Neutrophil (primary cell): ENCODE results near the gene ASTN2.

Experiments
- H3K27ac ChIP-seq: fragments of 200-600 bp; sonication (generic); 2 replicates; pipeline ENCODE4 v1.5.1; 2016; ENCODE audit warnings: mild to moderate bottlenecking, moderate library complexity
- H3K27me3 ChIP-seq: fragments of 200-600 bp; sonication (generic); 2 replicates; pipeline ENCODE4 v1.6.0; 2016; ENCODE audit warnings: mild to moderate bottlenecking
- H3K36me3 ChIP-seq: fragments of 200-600 bp; sonication (generic); 2 replicates; pipeline ENCODE4 v1.5.1; 2017
- H3K4me1 ChIP-seq, 2 experiments: fragments of 200-600 bp in 1 of 2; sonication (generic) in 1 of 2; 1 replicate in 1 of 2; 2 replicates in 1 of 2; pipeline versions ENCODE4 v1.5.1 to v1.6.1; 2013 to 2016; ENCODE audit warnings: low read depth in 1 of 2, low read length in 1 of 2, mild to moderate bottlenecking in 1 of 2, moderate library complexity in 1 of 2; ENCODE audit not compliant: control insufficient read depth in 1 of 2, insufficient read depth in 1 of 2
- H3K4me3 ChIP-seq, 2 experiments: fragments of 200-600 bp in 1 of 2; sonication (generic) in 1 of 2; 1 replicate in 1 of 2; 2 replicates in 1 of 2; pipeline ENCODE4 v1.5.1; 2013 to 2016; ENCODE audit warnings: low read depth in 1 of 2, low read length in 1 of 2, mild to moderate bottlenecking in 1 of 2, moderate library complexity in 1 of 2
- H3K9me3 ChIP-seq: fragments of 200-600 bp; sonication (generic); 2 replicates; pipeline ENCODE4 v1.5.1; 2016
- TF ChIP-seq, protein P1 (sequence below): fragments of 200-600 bp; sonication (generic); IDR thresholded peaks from 2 replicates; pipeline ENCODE4 v1.5.1; 2016; ENCODE audit warnings: antibody characterized with exemption

ASTN2 gene

DNA sequence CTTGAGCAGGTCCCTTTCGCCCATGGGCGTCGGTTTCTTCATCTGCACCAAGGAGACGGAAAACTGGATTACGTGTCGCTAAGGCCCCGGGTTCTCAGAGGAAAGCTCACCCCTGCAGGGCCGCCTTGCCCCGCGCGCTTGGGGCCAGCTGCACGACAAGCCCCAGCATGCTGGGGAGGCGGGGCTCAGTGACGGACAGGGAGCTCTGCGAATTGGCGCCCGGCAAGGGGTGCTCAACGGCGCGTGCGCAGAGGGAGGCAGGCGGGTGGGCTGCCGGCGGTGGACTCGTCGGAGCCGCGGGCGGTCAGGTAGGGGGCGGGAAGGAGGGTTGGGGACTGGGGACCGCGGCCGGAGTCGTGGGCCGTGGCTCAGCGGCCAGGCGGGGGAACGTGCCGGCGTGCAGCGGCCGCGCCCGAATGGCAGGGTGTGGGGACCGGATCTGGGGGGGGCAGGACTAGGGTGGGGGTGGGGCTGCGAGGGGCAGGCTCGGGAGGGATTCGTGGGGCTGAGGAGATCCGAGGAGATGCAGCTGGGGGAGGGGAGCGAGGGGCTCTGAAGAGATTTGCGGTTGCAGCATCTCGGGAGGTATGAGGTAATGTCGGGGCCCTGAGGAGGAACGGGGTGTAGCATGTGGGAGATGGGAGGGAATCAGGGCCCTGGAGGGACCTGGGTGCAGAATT, 727.6 kb downstream of the ASTN2 start, which contains the start of gene TRIM32:
Gene TRIM32 (plus strand): TSS at position 232 of the 680 bp plus-strand sequence. CDS start 10,438 bp downstream, outside the sequence.
- TF ChIP-seq, protein P1, sequence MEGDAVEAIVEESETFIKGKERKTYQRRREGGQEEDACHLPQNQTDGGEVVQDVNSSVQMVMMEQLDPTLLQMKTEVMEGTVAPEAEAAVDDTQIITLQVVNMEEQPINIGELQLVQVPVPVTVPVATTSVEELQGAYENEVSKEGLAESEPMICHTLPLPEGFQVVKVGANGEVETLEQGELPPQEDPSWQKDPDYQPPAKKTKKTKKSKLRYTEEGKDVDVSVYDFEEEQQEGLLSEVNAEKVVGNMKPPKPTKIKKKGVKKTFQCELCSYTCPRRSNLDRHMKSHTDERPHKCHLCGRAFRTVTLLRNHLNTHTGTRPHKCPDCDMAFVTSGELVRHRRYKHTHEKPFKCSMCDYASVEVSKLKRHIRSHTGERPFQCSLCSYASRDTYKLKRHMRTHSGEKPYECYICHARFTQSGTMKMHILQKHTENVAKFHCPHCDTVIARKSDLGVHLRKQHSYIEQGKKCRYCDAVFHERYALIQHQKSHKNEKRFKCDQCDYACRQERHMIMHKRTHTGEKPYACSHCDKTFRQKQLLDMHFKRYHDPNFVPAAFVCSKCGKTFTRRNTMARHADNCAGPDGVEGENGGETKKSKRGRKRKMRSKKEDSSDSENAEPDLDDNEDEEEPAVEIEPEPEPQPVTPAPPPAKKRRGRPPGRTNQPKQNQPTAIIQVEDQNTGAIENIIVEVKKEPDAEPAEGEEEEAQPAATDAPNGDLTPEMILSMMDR: no peak
- Histone ChIP-seq H3K27me3 (peaks cover 55% of the 10 kb centered on the region), H3K9me3 (no peaks in the 10 kb centered on the region), H3K4me1 (no peaks in the 10 kb centered on the region), H3K36me3 (no peaks in the 10 kb centered on the region), H3K4me3 (no peak within 1 kb of the TSS), H3K27ac (no peak within 1 kb of the TSS)

DNA sequence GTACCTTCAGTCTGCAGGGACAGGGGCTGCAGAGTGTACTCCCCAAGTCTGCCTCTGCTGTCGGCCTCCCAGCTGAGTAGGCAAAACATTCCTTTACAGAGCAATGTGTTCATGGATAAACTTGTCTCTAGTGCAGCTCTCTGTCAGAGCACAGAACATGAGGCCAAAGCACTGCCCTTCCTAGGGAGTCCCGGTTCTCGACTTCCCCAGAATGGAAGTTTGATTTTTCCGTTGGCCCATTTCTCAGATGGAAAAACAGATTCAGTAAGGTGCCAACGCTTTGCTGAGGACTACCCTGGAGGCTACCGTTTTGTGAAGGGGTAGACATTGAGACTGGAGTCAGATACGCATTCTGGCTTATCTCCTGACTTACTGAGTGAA, 728.2 kb downstream of the ASTN2 start:
- TF ChIP-seq, protein P1: no peak
- no peaks in the 10 kb centered on the region for H3K9me3 ChIP-seq
- no peak overlapping the region for H3K27ac ChIP-seq
- peaks cover 55% of the 10 kb centered on the region for H3K27me3 ChIP-seq
- H3K4me1 ChIP-seq: no peaks in the 10 kb centered on the region
- no peaks in the 10 kb centered on the region for H3K36me3 ChIP-seq
- no peak overlapping the region for H3K4me3 ChIP-seq

DNA sequence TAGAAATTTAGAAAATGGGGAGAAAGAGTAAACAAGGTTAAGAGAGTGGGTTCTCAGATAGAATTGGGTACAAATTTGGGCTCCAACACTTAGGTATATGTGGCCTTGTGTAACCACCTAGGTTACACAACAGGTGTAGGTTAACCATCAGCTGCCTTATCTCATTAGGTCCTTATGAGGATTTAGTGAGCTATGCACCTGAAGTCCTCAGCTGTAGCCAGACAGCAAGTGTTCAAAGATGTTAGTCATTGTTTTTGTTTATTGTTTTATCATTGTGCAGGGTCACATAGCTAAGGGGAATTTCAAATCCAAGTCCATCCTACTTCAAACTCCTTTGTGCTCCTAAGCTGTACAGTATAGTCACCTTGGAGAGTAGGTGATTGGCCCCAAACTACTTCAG, 728.7 kb downstream of the ASTN2 start:
- TF ChIP-seq, protein P1: no peak
- Histone ChIP-seq H3K27ac (no peak overlapping the region), H3K9me3 (no peaks in the 10 kb centered on the region), H3K4me3 (no peak overlapping the region), H3K27me3 (peaks cover 55% of the 10 kb centered on the region), H3K36me3 (no peaks in the 10 kb centered on the region), H3K4me1 (no peaks in the 10 kb centered on the region)

DNA sequence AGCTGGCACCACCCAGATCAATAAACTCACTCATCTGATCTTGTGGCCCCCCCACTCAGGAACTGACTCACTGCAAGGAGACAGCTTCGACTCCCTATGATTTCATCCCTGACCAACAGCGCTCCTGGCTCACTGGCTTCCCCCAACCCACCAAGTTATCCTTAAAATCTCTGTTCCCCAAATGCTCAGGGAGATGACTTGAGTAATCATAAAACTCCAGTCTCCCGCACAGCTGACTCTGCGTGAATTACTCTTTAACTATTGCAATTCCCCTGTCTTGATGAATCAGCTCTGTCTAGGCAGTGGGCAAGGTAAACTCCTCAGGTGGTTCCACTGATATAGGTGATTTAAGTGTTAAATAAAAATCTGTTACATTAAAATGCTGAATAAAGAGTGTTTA, 729.7 kb downstream of the ASTN2 start:
- H3K9me3 ChIP-seq: no peaks in the 10 kb centered on the region
- H3K4me3 ChIP-seq: no peak overlapping the region
- no peaks in the 10 kb centered on the region for H3K4me1 ChIP-seq
- no peaks in the 10 kb centered on the region for H3K36me3 ChIP-seq
- H3K27me3 ChIP-seq: peaks cover 55% of the 10 kb centered on the region
- no peak overlapping the region for H3K27ac ChIP-seq
- TF ChIP-seq, protein P1: no peak

DNA sequence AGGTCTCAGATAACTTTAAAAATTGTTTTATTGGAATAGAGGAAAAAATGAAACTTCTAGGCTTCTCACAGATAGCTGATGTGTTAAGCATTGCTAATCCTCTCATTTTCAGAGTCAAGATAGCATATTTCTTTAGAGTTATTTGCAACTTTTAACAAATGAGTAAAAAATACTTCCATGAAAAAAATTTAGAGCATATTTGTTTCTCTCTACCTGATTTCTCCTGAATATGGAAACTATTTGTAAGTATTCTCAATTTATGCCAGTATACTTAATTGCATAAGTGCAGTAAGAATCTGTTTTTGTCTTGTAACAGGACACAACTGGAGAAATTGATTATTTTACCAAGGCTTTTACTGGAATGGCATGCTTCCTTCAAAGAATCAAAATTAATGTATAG, 731.3 kb downstream of the ASTN2 start:
- Histone ChIP-seq H3K9me3 (no peaks in the 10 kb centered on the region), H3K36me3 (no peaks in the 10 kb centered on the region), H3K27me3 (peaks cover 42% of the 10 kb centered on the region), H3K4me1 (no peaks in the 10 kb centered on the region), H3K27ac (no peak overlapping the region), H3K4me3 (no peak overlapping the region)
- TF ChIP-seq, protein P1: no peak
